Liver (tissue), 9 donors: ENCODE measurements around the gene CREG2. TPM values are rescaled to one million over a fixed set of nuclear protein-coding genes. Genes with fewer than 3 reads are reported as not detected.

Experiments used
- DNase-seq: peaks from one replicate; pipeline ENCODE4 v3.0.0-alpha.2; 2017; ENCODE audit warnings: low spot score
- H3K27ac ChIP-seq, 2 donors: one replicate each; pipeline ENCODE4 v1.7.0; 2013; ENCODE audit warnings: inconsistent platforms in 2 of 2, low read length in 2 of 2, control low read depth in 1 of 2, low read depth in 1 of 2, mild to moderate bottlenecking in 1 of 2
- H3K27me3 ChIP-seq, 4 donors: one replicate each; pipeline versions ENCODE4 v1.6.1 to v1.7.0; 2013; ENCODE audit warnings: low read length in 3 of 4, inconsistent platforms in 1 of 4, mild to moderate bottlenecking in 1 of 4, moderate library complexity in 1 of 4; ENCODE audit not compliant: control insufficient read depth in 4 of 4, insufficient read depth in 4 of 4
- H3K36me3 ChIP-seq, 4 donors: one replicate each; pipeline versions ENCODE4 v1.6.1 to v1.7.0; 2013; ENCODE audit warnings: low read length in 3 of 4, mild to moderate bottlenecking in 3 of 4, low read depth in 1 of 4, moderate library complexity in 1 of 4; ENCODE audit not compliant: control insufficient read depth in 4 of 4, insufficient read depth in 3 of 4
- H3K4me1 ChIP-seq, 4 donors: one replicate each; pipeline versions ENCODE4 v1.6.1 to v1.7.0; 2013; ENCODE audit warnings: low read length in 3 of 4, mild to moderate bottlenecking in 3 of 4, moderate library complexity in 1 of 4; ENCODE audit not compliant: control insufficient read depth in 4 of 4, insufficient read depth in 4 of 4
- H3K4me3 ChIP-seq, 3 donors: one replicate each; pipeline versions ENCODE4 v1.6.1 to v1.7.0; 2013; ENCODE audit warnings: low read length in 3 of 3, control low read depth in 1 of 3, low read depth in 1 of 3, mild to moderate bottlenecking in 1 of 3
- H3K9ac ChIP-seq, 2 donors: one replicate each; pipeline ENCODE4 v1.7.0; 2013; ENCODE audit warnings: low read length in 2 of 2, mild to moderate bottlenecking in 2 of 2, moderate library complexity in 2 of 2, control low read depth in 1 of 2, low read depth in 1 of 2
- H3K9me3 ChIP-seq, 4 donors: one replicate each; pipeline versions ENCODE4 v1.6.1 to v1.7.0; 2013; ENCODE audit warnings: low read length in 3 of 4; ENCODE audit not compliant: control insufficient read depth in 4 of 4
- EGR1 ChIP-seq, 2 donors: IDR thresholded peaks; 2 replicates each; pipeline ENCODE4 v1.6.1; 2016 to 2018; ENCODE audit warnings: antibody characterized with exemption in 2 of 2, low read depth in 2 of 2
- FOXA1 ChIP-seq: IDR thresholded peaks from 2 replicates; pipeline ENCODE4 v1.6.1; 2016; ENCODE audit warnings: antibody characterized with exemption
- FOXA2 ChIP-seq: IDR thresholded peaks from 2 replicates; pipeline ENCODE4 v1.6.1; 2016; ENCODE audit warnings: antibody characterized with exemption
- GABPA ChIP-seq, 2 donors: IDR thresholded peaks in 1 of 2; conservative IDR thresholded peaks in 1 of 2; 2 replicates each; pipeline ENCODE4 v1.6.1; 2016; ENCODE audit warnings: antibody characterized with exemption in 2 of 2, mild to moderate bottlenecking in 1 of 2, moderate library complexity in 1 of 2
- HNF4A ChIP-seq, 2 donors: conservative IDR thresholded peaks; 2 replicates each; pipeline ENCODE4 v1.6.1; 2016; ENCODE audit warnings: antibody characterized with exemption in 2 of 2, mild to moderate bottlenecking in 2 of 2
- HNF4G ChIP-seq: IDR thresholded peaks from 2 replicates; pipeline ENCODE4 v1.6.1; 2016; ENCODE audit warnings: antibody characterized with exemption
- JUND ChIP-seq, 2 donors: IDR thresholded peaks; 2 replicates each; pipeline ENCODE4 v1.6.1; 2016; ENCODE audit warnings: antibody characterized with exemption in 2 of 2
- NR2F2 ChIP-seq: IDR thresholded peaks from 2 replicates; pipeline ENCODE4 v1.6.1; 2016; ENCODE audit warnings: antibody characterized with exemption
- RAD21 ChIP-seq, 2 donors: IDR thresholded peaks; 2 replicates each; pipeline ENCODE4 v1.6.1; 2016; ENCODE audit warnings: antibody characterized with exemption in 2 of 2, mild to moderate bottlenecking in 2 of 2
- REST ChIP-seq: IDR thresholded peaks from 2 replicates; pipeline ENCODE4 v1.6.1; 2016; ENCODE audit warnings: antibody characterized with exemption, mild to moderate bottlenecking
- RXRA ChIP-seq, 2 donors: IDR thresholded peaks; 2 replicates each; pipeline ENCODE4 v1.6.1; 2017 to 2018; ENCODE audit warnings: antibody characterized with exemption in 2 of 2, mild to moderate bottlenecking in 1 of 2
- SP1 ChIP-seq: IDR thresholded peaks from 2 replicates; pipeline ENCODE4 v1.6.1; 2018; ENCODE audit warnings: antibody characterized with exemption, mild to moderate bottlenecking
- TAF1 ChIP-seq: conservative IDR thresholded peaks from 2 replicates; pipeline ENCODE4 v1.6.1; 2016; ENCODE audit warnings: antibody characterized with exemption, mild to moderate bottlenecking
- YY1 ChIP-seq: IDR thresholded peaks from 2 replicates; pipeline ENCODE4 v1.6.1; 2016; ENCODE audit warnings: antibody characterized with exemption, mild to moderate bottlenecking
- ZBTB33 ChIP-seq: IDR thresholded peaks from 2 replicates; pipeline ENCODE4 v1.6.1; 2016; ENCODE audit warnings: antibody characterized with exemption
- WGBS: extraction: QIAGEN DNeasy Blood & Tissue Kit; methylation state at CpG from one replicate; pipeline ENCODE4 v1.1.7; 2013; 5-methylcytosine and 5-hydroxymethylcytosine counted together
- polyA plus RNA-seq, 2 donors: library from polyadenylated mRNA; stranded (reverse) in 1 of 2; unstranded in 1 of 2; fragments of 200-250 nt in 1 of 2; fragments of >200 nt in 1 of 2; fragmentation: Nextera tagmentation in 1 of 2; extraction: Ambion mirVana in 1 of 2; gene quantifications; one replicate each; pipeline versions ENCODE4 v1.2.1 to v1.2.3, GENCODE V29; 2013 to 2015
- total RNA-seq, 2 donors: library from RNA; depleted of rRNA; stranded (reverse); fragments of >200 nt; gene quantifications; one replicate each; pipeline ENCODE4 v1.2.3, GENCODE V29; 2014
- donor health status: healthy.
- donor health status: healthy.
- donor health status: healthy.
- donor health status: healthy.
- donor health status: healthy.

Gene CREG2
- total and polyA plus RNA-seq, 4 donors: 0.05 TPM; not detected in 3

DNA sequence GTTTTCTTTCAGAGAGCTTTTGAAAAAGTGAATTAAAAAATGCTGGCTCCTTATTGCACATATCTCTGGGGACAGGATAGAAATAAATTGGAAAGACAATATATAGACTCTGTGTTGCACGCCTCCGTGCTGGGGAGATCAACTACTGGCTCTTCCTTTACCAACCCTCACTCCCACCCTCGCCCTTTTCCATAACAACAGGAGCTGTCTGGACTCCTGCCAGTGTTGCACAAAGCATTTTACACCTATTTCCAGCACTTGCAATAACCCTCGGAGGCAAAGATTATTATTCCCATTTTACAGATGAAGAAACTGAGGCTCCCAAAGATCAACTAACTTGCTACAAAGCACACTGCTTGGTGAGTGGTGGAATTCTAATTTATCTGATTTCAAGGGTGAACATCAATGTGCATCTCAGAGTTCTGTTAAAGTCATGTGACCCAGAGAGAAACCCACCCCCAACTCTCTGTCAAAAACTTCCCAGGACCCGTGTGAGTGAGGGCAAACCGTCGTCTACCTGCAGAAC lies 4.2 kb downstream of the CREG2 start:
- H3K27me3 ChIP-seq: peaks cover 0 to 2% (median 0%) of the 10 kb centered on the region in 4 donors

GRCh38 chr2:101382442-101382841 lies 4.9 kb downstream of the CREG2 start:
- no peaks in the 10 kb centered on the region for H3K36me3 ChIP-seq
- H3K27me3 ChIP-seq: peaks cover 0 to 2% (median 0%) of the 10 kb centered on the region in 4 donors
- no peak for DNase-seq
- no peaks in the 10 kb centered on the region for H3K9me3 ChIP-seq
- H3K4me3 ChIP-seq: no peak overlapping the region
- H3K27ac ChIP-seq: no peak overlapping the region
- H3K9ac ChIP-seq: no peak overlapping the region
- TF ChIP-seq FOXA2 (no peak), REST (no peak), ZBTB33 (no peak), JUND (IDR thresholded peaks at IDR 0.05) (no peak), RXRA (IDR thresholded peaks at IDR 0.05) (no peak), NR2F2 (no peak), FOXA1 (no peak), SP1 (no peak), TAF1 (no peak), YY1 (no peak), HNF4A (conservative IDR thresholded peaks at IDR 0.05) (no peak), GABPA (IDR thresholded peaks at IDR 0.05 in 1 of 2, conservative IDR thresholded peaks at IDR 0.05 in 1 of 2) (no peak), HNF4G (no peak), RAD21 (IDR thresholded peaks at IDR 0.05) (no peak), EGR1 (IDR thresholded peaks at IDR 0.05; ENCODE audit: low read depth in 2 of 2) (no peak)
- 86% methylated on average over 2 of the region's 2 CpGs for WGBS
- peaks cover 4 to 11% (median 8%) of the 10 kb centered on the region in 4 donors for H3K4me1 ChIP-seq

More for the DNA sequence above, 4.2 kb downstream of the CREG2 start:
- H3K4me3 ChIP-seq: no peak overlapping the region
- DNase-seq: no peak
- no peaks in the 10 kb centered on the region for H3K36me3 ChIP-seq
- TF ChIP-seq YY1 (no peak), GABPA (IDR thresholded peaks at IDR 0.05 in 1 of 2, conservative IDR thresholded peaks at IDR 0.05 in 1 of 2) (no peak)
- peaks cover 6 to 15% (median 11%) of the 10 kb centered on the region in 4 donors for H3K4me1 ChIP-seq
- WGBS: 81% methylated on average over 7 of the region's 7 CpGs
- no peak overlapping the region for H3K9ac ChIP-seq
- no peaks in the 10 kb centered on the region for H3K9me3 ChIP-seq
- no peak overlapping the region for H3K27ac ChIP-seq
